ENCODE measurements around the gene FAM13B.
A peak's percentile ranks its signal among the peaks of the same experiment; 100 is the strongest.
"Not testable (repeated sequence)": the region's sequence is repeated elsewhere in the genome, so short reads cannot be mapped to it uniquely, and the experiment has no call there.

The FAM13B gene

DNA sequence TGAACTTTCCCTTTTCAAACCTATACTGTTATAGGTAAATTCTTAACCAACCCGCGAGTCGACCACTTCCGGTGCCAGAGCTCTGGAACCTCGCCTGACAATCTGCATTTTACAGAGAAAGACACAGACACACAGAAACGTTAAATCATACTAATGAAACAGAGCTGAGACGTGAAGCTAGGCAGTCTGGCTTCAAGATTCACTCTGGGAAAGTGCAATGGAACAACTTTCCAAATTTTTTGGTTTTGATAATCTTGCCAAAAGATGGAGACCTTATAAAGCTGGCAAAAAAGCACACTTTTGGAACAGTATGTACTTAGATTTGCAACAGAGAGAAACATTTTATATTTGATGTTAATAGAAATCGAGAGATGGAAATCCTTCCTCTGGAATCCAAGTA lies 35.1 kb upstream of the FAM13B start:
- no peak for DNase-seq (ENCODE audit: low read depth)
- no peak overlapping the region for H3K4me3 ChIP-seq (ENCODE audit: low read length)
- TF ChIP-seq, protein P1, sequence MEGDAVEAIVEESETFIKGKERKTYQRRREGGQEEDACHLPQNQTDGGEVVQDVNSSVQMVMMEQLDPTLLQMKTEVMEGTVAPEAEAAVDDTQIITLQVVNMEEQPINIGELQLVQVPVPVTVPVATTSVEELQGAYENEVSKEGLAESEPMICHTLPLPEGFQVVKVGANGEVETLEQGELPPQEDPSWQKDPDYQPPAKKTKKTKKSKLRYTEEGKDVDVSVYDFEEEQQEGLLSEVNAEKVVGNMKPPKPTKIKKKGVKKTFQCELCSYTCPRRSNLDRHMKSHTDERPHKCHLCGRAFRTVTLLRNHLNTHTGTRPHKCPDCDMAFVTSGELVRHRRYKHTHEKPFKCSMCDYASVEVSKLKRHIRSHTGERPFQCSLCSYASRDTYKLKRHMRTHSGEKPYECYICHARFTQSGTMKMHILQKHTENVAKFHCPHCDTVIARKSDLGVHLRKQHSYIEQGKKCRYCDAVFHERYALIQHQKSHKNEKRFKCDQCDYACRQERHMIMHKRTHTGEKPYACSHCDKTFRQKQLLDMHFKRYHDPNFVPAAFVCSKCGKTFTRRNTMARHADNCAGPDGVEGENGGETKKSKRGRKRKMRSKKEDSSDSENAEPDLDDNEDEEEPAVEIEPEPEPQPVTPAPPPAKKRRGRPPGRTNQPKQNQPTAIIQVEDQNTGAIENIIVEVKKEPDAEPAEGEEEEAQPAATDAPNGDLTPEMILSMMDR (IDR thresholded peaks at IDR 0.05; ENCODE audit: insufficient read depth, low read depth, low read length, missing control alignments), result no peak

DNA sequence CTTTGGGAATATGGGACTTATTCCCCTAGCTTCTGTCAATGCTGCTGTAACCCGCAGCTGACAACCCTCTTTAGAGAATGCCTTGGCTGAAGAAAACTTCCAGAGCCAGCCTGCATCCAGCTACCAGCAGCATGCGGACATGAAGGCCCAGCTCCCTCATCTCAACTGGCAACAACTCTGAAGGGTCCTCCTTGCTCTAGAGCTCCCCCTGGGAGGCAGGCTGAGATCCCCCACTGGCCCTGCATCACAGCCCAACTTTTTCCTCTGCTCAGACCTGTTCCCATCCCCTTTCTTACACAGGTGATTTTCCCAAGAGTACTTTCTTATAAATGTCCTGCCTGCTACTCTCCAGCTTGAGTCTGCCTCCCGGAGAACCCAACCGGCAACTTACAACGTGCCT lies 32.2 kb upstream of the FAM13B start:
- TF ChIP-seq, protein P1 (IDR thresholded peaks at IDR 0.05; ENCODE audit: insufficient read depth, low read depth, low read length, missing control alignments), result peak; percentile 17
- no peak for DNase-seq (ENCODE audit: low read depth)
- H3K4me3 ChIP-seq (ENCODE audit: low read length), result no peak overlapping the region

DNA sequence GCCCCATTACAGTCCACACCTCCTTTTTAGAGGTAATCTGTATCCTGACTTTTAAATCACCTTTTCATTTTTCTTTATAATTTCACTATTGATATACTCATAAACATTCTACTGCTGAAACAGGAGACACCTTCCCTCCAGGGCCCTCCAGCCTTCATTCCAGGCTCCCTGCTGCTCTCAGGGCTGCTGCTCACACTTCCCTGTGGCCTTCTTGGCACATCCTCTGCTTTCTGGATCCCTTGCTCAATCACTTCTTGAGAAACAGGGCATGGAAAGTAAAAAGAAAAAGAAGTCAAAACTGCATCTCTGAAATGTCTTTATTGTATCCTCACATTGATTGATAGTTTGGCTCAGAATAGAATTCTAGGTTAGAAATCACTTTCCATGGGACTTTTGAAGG lies 31.6 kb upstream of the FAM13B start:
- no peak overlapping the region for H3K4me3 ChIP-seq (ENCODE audit: low read length)
- DNase-seq (ENCODE audit: low read depth), result no peak
- TF ChIP-seq, protein P1 (IDR thresholded peaks at IDR 0.05; ENCODE audit: insufficient read depth, low read depth, low read length, missing control alignments), result no peak

- no peak overlapping the region for H3K4me3 ChIP-seq (ENCODE audit: low read length)
- DNase-seq (ENCODE audit: low read depth), result peak; percentile 38
- TF ChIP-seq, protein P1 (IDR thresholded peaks at IDR 0.05; ENCODE audit: insufficient read depth, low read depth, low read length, missing control alignments), result no peak
These were observed 22.1 kb upstream of the FAM13B start for GRCh38 chr5:138054847-138055558.

DNA sequence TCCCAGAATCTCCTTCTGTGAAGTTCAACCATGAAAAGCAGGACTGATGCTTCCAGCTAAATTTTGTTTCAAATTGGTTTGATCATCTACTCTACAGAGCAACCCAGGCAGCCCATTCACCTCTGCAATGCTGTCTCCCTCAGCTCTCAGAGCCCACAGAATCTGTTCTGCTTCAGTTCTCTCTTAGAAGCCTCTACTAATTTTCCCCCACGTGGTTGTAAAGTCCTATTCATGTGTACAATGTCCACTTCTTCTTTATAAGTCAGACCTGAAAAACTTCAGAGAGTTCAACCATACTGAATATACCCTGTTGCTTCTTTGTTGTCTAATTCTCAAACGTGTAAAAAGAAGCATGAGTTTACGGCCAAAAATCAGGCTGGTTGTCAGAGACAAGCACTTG lies 21.3 kb upstream of the FAM13B start:
- TF ChIP-seq, protein P1 (IDR thresholded peaks at IDR 0.05; ENCODE audit: insufficient read depth, low read depth, low read length, missing control alignments), result no peak

DNA sequence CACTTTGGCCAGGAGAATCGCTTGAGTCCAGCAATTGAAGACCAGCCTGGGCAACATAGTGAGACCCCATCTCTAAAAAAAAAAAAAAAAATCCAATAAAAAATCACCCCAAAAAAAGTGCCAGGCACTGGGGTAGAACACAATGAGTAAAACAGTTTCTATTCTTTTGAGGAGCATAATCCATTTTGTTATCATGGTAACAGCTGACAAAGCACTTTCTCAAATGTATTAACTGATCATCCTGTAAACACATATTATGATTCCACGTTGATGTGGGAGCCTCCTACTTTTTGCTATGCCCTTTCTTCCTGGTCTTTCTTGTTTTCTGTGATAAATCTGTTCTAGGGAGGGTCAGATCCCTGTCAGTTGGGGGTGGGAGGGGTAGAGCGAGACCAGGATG lies 20.7 kb upstream of the FAM13B start:
- TF ChIP-seq, protein P1 (IDR thresholded peaks at IDR 0.05; ENCODE audit: insufficient read depth, low read depth, low read length, missing control alignments), result no peak
- no peak overlapping the region for H3K4me3 ChIP-seq (ENCODE audit: low read length)
- DNase-seq (ENCODE audit: low read depth), result no peak

More for the DNA sequence above, 21.3 kb upstream of the FAM13B start:
- no peak overlapping the region for H3K4me3 ChIP-seq (ENCODE audit: low read length)
- no peak for DNase-seq (ENCODE audit: low read depth)

DNA sequence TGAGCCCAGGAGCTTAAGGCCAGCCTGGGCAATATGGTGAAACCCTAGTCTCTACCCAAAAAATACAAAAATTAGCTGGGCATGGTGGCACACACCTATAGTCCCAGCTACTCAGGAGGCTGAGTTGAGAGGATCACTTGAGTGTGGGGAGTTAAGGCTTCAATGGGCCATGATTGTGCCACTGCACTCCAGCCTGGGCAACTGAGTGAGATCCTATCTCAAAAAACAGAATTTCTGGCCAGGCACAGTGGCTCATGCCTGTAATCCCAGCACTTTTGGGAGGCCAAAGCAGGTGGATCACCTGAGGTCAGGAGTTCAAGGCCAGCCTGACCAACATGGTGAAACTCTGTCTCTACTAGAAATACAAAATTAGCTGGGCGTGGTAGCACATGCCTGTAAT lies 19.8 kb upstream of the FAM13B start:
- not testable (repeated sequence) for H3K4me3 ChIP-seq (ENCODE audit: low read length); DNase-seq (ENCODE audit: low read depth)

All from epithelial cell of esophagus (primary cell).